Upper lobe of left lung (tissue), 6 donors: Measurements from ENCODE around the gene DUSP9. TPM values are rescaled to one million over a fixed set of nuclear protein-coding genes. Genes with fewer than 3 reads are reported as not detected.

Source experiments
- ATAC-seq, 2 donors: fragments of 200-7000 bp; cut with Tn5 transposase; one replicate each; pipeline ENCODE4 v1.9.1; 2022; ENCODE audit warnings: mild to moderate bottlenecking in 2 of 2, moderate library complexity in 2 of 2; ENCODE audit not compliant: low FRiP score in 2 of 2
- DNase-seq, 2 donors: peaks; one replicate each; pipeline ENCODE4 v3.0.0-alpha.2; 2019 to 2020
- H3K27ac ChIP-seq, 4 donors: fragments of 200-600 bp; sonication (generic); one replicate each; pipeline ENCODE4 v1.5.1; 2016 to 2019
- H3K27me3 ChIP-seq, 4 donors: fragments of 200-600 bp; sonication (generic); one replicate each; pipeline ENCODE4 v1.5.1; 2017 to 2019
- H3K36me3 ChIP-seq, 4 donors: fragments of 200-600 bp; sonication (generic); one replicate each; pipeline ENCODE4 v1.5.1; 2016 to 2019
- H3K4me1 ChIP-seq, 4 donors: fragments of 200-600 bp; sonication (generic); one replicate each; pipeline ENCODE4 v1.5.1; 2018 to 2019
- H3K4me3 ChIP-seq, 4 donors: fragments of 200-600 bp; sonication (generic); one replicate each; pipeline ENCODE4 v1.5.1; 2017 to 2019; ENCODE audit warnings: mild to moderate bottlenecking in 2 of 4, moderate library complexity in 1 of 4
- H3K9me3 ChIP-seq, 4 donors: fragments of 200-600 bp; sonication (generic); one replicate each; pipeline ENCODE4 v1.5.1; 2018 to 2019
- EP300 ChIP-seq, 4 donors: sonication (generic); formaldehyde crosslinking; IDR thresholded peaks; one replicate each; pipeline ENCODE4 v1.5.1; 2017; ENCODE audit warnings: antibody characterized with exemption in 4 of 4, control low read depth in 2 of 4
- POLR2A ChIP-seq, 4 donors: fragments of 450-650 bp; IDR thresholded peaks; one replicate each; pipeline ENCODE4 v1.5.1; 2016 to 2017; ENCODE audit warnings: antibody characterized with exemption in 4 of 4, mild to moderate bottlenecking in 2 of 4
- POLR2AphosphoS5 ChIP-seq, 2 donors: sonication (generic); formaldehyde crosslinking; IDR thresholded peaks; one replicate each; pipeline ENCODE4 v1.5.1; 2017; ENCODE audit warnings: antibody characterized with exemption in 2 of 2
- WGBS, 2 donors: methylation state at CpG; one replicate each; pipeline ENCODE4 v1.1.5; 2017 to 2018; 5-methylcytosine and 5-hydroxymethylcytosine counted together
- total RNA-seq, 6 donors: library from RNA; depleted of rRNA in 4 of 6; stranded (reverse); fragments of >200 nt in 4 of 6; gene quantifications; one replicate each; pipeline versions ENCODE4 v1.1.0 to v1.2.1, GENCODE V29; 2016 to 2021
- TF ChIP-seq, protein P1 (sequence below), 6 experiments: fragments of 450-650 bp in 4 of 6; fragments of 200-600 bp in 2 of 6; sonication (generic) in 2 of 6; IDR thresholded peaks; one replicate each; pipeline ENCODE4 v1.5.1; 2016 to 2019; ENCODE audit warnings: antibody characterized with exemption in 6 of 6
- donor health status: DM: no; HTN: no; CAD: no; lungs with moderate emphysema.
- donor health status: DM: no; HTN: yes; CAD: no; lungs with severe emphysema.

The DUSP9 gene
- total RNA-seq, 6 donors from 2014 or later = 0.14 to 0.44 (median 0.27) TPM; not detected in 3

DNA sequence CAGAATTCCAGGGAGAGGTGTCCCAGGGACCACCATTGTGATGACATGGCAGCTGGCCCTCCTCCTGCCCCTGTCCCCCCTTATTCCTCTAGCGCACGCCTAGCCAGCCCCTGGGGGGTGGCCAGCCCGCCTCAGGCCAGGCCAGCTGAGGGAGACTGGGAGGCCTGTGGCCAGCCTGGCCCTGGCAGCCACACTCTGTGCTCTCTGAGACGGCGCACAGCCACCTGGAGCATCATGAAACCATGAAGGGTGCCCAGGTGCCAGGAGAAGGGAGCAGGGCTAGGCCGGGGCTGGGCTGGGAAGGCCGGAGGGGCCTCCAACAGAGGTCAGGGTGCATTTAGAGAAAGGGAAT lies 14.4 kb upstream of the DUSP9 start:
- ATAC-seq = no peak
- H3K27me3 ChIP-seq = peaks cover 0 to 4% (median 0%) of the 10 kb centered on the region in 4 donors
- peaks cover 0 to 11% (median 0%) of the 10 kb centered on the region in 4 donors for H3K9me3 ChIP-seq
- DNase-seq = no peak
- 86 to 100% methylated on average over 2 to 7 of the region's 7 CpGs for WGBS, 2 donors
- no peak for TF ChIP-seq EP300 (IDR thresholded peaks at IDR 0.05)
- no peak for TF ChIP-seq POLR2AphosphoS5 (IDR thresholded peaks at IDR 0.05)
- no peak for TF ChIP-seq POLR2A (IDR thresholded peaks at IDR 0.05)
- TF ChIP-seq, protein P1, sequence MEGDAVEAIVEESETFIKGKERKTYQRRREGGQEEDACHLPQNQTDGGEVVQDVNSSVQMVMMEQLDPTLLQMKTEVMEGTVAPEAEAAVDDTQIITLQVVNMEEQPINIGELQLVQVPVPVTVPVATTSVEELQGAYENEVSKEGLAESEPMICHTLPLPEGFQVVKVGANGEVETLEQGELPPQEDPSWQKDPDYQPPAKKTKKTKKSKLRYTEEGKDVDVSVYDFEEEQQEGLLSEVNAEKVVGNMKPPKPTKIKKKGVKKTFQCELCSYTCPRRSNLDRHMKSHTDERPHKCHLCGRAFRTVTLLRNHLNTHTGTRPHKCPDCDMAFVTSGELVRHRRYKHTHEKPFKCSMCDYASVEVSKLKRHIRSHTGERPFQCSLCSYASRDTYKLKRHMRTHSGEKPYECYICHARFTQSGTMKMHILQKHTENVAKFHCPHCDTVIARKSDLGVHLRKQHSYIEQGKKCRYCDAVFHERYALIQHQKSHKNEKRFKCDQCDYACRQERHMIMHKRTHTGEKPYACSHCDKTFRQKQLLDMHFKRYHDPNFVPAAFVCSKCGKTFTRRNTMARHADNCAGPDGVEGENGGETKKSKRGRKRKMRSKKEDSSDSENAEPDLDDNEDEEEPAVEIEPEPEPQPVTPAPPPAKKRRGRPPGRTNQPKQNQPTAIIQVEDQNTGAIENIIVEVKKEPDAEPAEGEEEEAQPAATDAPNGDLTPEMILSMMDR (IDR thresholded peaks at IDR 0.05) = no peak
- H3K27ac ChIP-seq = no peak overlapping the region
- H3K36me3 ChIP-seq = no peaks in the 10 kb centered on the region
- H3K4me1 ChIP-seq = no peaks in the 10 kb centered on the region
- H3K4me3 ChIP-seq = no peak overlapping the region

DNA sequence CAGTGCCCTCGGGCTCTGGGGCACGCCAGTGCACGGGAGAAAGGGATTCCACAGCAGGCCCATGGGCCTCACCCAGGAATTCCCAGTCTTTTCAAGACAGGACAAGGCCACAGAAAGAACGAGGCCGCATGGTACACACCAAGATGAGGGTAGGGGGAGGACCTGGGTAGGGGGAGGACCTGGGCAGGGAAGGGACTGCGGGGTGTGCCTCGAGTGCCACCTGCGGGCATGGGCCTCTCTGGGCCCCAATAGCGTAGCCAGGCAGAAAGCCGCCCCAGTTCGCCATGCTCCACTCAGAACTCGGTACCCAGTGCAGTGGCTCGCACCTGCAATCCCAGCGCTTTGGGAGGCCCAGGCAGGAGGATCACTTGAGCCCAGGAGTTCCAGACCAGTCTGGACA lies 14.0 kb upstream of the DUSP9 start:
- H3K27me3 ChIP-seq = peaks cover 0 to 4% (median 0%) of the 10 kb centered on the region in 4 donors

DNA sequence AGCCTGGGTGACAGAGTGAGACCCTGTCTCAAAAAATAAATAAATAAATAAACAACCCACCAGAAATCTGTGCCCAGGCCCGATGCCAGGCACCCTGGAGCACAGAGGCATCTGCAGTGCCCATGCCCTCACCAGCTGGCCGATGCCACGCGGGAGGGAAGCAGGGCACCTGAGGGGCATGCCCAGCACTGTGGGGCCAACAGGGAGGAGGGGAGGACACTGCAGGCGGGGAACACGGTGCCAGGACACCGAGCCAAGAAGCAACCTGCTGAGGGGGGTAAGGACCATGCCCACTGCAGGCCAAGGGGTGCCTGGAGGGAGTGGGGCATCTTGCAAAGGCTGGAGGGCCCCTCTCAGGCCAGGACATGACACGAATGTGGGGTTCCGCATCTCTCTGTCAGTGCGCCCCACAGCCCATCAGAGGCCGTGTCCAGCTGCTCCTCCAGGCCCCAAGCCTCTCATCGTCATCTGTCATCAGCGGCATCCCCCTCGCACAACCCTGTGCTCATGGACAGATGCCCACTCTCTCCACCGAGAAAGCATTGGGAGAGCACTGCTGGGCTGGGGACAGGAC lies 13.3 kb upstream of the DUSP9 start:
- H3K27ac ChIP-seq = no peak overlapping the region
- no peak overlapping the region for H3K4me3 ChIP-seq
- no peak for ATAC-seq
- peaks cover 0 to 4% (median 0%) of the 10 kb centered on the region in 4 donors for H3K27me3 ChIP-seq
- H3K36me3 ChIP-seq = no peaks in the 10 kb centered on the region
- H3K9me3 ChIP-seq = peaks cover 0 to 11% (median 0%) of the 10 kb centered on the region in 4 donors
- no peaks in the 10 kb centered on the region for H3K4me1 ChIP-seq
- DNase-seq = no peak
- WGBS, 2 donors = 82 to 85% methylated on average over 7 to 15 of the region's 15 CpGs
- no peak for TF ChIP-seq POLR2A (IDR thresholded peaks at IDR 0.05)
- TF ChIP-seq, protein P1 (IDR thresholded peaks at IDR 0.05) = no peak
- no peak for TF ChIP-seq POLR2AphosphoS5 (IDR thresholded peaks at IDR 0.05)
- TF ChIP-seq EP300 (IDR thresholded peaks at IDR 0.05) = no peak

More for the DNA sequence above, 14.0 kb upstream of the DUSP9 start:
- DNase-seq (no peak), ATAC-seq (no peak)
- peaks cover 0 to 11% (median 0%) of the 10 kb centered on the region in 4 donors for H3K9me3 ChIP-seq
- H3K4me1 ChIP-seq = no peaks in the 10 kb centered on the region
- no peak for TF ChIP-seq POLR2AphosphoS5 (IDR thresholded peaks at IDR 0.05)
- no peaks in the 10 kb centered on the region for H3K36me3 ChIP-seq
- no peak overlapping the region for H3K27ac ChIP-seq
- H3K4me3 ChIP-seq = no peak overlapping the region
- 94 to 97% methylated on average over 5 to 14 of the region's 14 CpGs for WGBS, 2 donors

DNA sequence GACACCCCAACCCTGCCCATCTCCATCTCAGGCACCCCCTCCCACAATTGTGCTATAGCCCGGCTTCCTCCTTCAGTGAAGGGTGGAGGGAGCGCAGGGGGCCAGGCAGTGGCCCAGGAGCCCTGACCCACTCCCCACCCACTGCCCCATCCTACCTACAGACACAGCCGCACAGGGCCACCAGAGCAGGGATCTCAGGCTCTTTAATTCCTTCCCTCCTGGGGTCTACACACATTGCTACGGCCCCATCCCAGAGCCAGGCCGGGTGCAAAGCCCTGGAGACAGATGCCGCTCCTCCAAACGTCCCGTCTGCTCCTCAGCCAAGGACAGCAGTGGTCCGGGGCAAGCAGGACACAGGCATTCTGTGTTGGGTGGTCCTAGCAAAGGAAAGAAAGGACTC lies 12.8 kb upstream of the DUSP9 start:
- Histone ChIP-seq H3K27ac (no peak overlapping the region), H3K4me1 (no peaks in the 10 kb centered on the region), H3K36me3 (no peaks in the 10 kb centered on the region), H3K4me3 (no peak overlapping the region), H3K9me3 (peaks cover 0 to 11% (median 0%) of the 10 kb centered on the region in 4 donors), H3K27me3 (peaks cover 0 to 4% (median 0%) of the 10 kb centered on the region in 4 donors)
- DNase-seq (no peak), ATAC-seq (no peak)
- 88% methylated on average over 9 of the region's 9 CpGs; no CpG with 5 or more reads in 1 of the 2 donors for WGBS, 2 donors
- TF ChIP-seq POLR2A (IDR thresholded peaks at IDR 0.05) (no peak), POLR2AphosphoS5 (IDR thresholded peaks at IDR 0.05) (no peak), EP300 (IDR thresholded peaks at IDR 0.05) (no peak)
- TF ChIP-seq, protein P1 (IDR thresholded peaks at IDR 0.05) = no peak

DNA sequence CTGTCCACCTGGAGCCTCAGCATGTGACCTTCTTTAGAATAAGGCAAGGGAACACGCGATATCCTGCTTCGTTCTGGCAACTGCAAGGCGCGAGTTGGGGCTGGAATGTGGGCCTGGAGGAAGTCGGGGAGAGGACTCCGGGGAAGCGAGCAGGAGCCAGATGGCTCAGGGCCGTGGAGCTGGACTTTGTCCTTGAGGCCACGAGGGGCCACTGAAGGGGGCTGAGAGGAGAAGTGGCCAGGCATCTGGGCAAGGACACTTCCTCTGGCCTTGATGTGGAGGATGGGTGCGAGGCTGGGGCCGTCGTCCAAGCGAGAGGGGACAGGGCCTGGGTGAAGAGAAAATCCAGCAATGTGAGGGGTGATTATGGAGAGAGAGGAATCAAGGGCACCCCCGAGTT lies 12.2 kb upstream of the DUSP9 start:
- no peak overlapping the region for H3K4me3 ChIP-seq
- DNase-seq = no peak
- no peaks in the 10 kb centered on the region for H3K4me1 ChIP-seq
- no peak for ATAC-seq
- 52 to 65% methylated on average over 15 of the region's 15 CpGs for WGBS, 2 donors
- H3K27me3 ChIP-seq = peaks cover 0 to 4% (median 0%) of the 10 kb centered on the region in 4 donors
- H3K36me3 ChIP-seq = no peaks in the 10 kb centered on the region
- peaks cover 0 to 11% (median 0%) of the 10 kb centered on the region in 4 donors for H3K9me3 ChIP-seq
- TF ChIP-seq POLR2AphosphoS5 (IDR thresholded peaks at IDR 0.05) (no peak), EP300 (IDR thresholded peaks at IDR 0.05) (no peak), POLR2A (IDR thresholded peaks at IDR 0.05) (no peak)
- TF ChIP-seq, protein P1 (IDR thresholded peaks at IDR 0.05) = no peak
- no peak overlapping the region for H3K27ac ChIP-seq
